A673 (cell line): Measurements from ENCODE around the gene TOPAZ1.

Source experiments
- CTCF ChIP-seq: fragments of 300-800, 200-600 bp; sonication (generic); conservative IDR thresholded peaks from 2 replicates; pipeline ENCODE4 v1.5.1; 2017; ENCODE audit warnings: low read depth, mild to moderate bottlenecking, antibody characterized with exemption, low read length, moderate library complexity, mixed read lengths
- EZH2 ChIP-seq: fragments of 200-600 bp; sonication (generic); IDR thresholded peaks from 2 replicates; pipeline ENCODE4 v1.6.1; 2017; ENCODE audit warnings: borderline replicate concordance, low read depth, mild to moderate bottlenecking, mixed read lengths, antibody characterized with exemption, low read length; ENCODE audit not compliant: poor library complexity, severe bottlenecking

GRCh38 chr3:44355362-44356033, 113.8 kb downstream of the TOPAZ1 start:
- no peak for TF ChIP-seq CTCF
- TF ChIP-seq EZH2 = no peak
